ENCODE data around the gene LAMTOR1.

GRCh38 chr11:72116019-72116755 lies 13.1 kb upstream of the LAMTOR1 start:
- no peak for TF ChIP-seq CTCF (IDR thresholded peaks at IDR 0.05; ENCODE audit: insufficient read depth, low read depth, low read length)
- no peak for TF ChIP-seq EZH2 (IDR thresholded peaks at IDR 0.05; ENCODE audit: insufficient read depth, low read length)
